Panc1 (cell line): ENCODE data around the gene KIF26B. TPM values are rescaled to one million over a fixed set of nuclear protein-coding genes. Genes with fewer than 3 reads are reported as not detected.

Source experiments
- ATAC-seq: fragments of 200-7000 bp; cut with Tn5 transposase; 2 replicates; pipeline ENCODE4 v1.9.1; 2020; ENCODE audit warnings: mild to moderate bottlenecking, moderate library complexity
- BruUV-seq: library from RNA; stranded (reverse); fragments of 400-500 nt; replicated peaks from 2 replicates; lab custom pipeline; 2021; lab: Mats Ljungman, UMichigan
- CTCF ChIA-PET: fragments of 300-600 bp; sonication (Branson Sonifier 250); formaldehyde crosslinking; loops from one replicate; lab custom pipeline; 2022; ENCODE audit warnings: antibody characterized with exemption; lab: Charles Lee
- POLR2A ChIA-PET: fragments of 300-600 bp; sonication (Branson Sonifier 250); formaldehyde crosslinking; loops from one replicate; lab custom pipeline; 2022; ENCODE audit warnings: antibody characterized with exemption; lab: Charles Lee
- DNase-seq: peaks from one replicate; pipeline ENCODE4 v3.0.0-alpha.2; 2010; ENCODE audit warnings: low read depth, low spot score
- H3K27ac ChIP-seq: 2 replicates; pipeline ENCODE4 v1.5.1; 2011; ENCODE audit warnings: mild to moderate bottlenecking, low read length, inconsistent platforms
- H3K27me3 ChIP-seq: fragments of 200-500 bp; sonication (Bioruptor generic); 2 replicates; pipeline ENCODE4 v1.6.0; 2014; ENCODE audit warnings: low read length, inconsistent platforms; ENCODE audit not compliant: control insufficient read depth, insufficient read depth
- H3K36me3 ChIP-seq: fragments of 200-500 bp; sonication (Bioruptor generic); 2 replicates; pipeline ENCODE4 v1.5.1; 2014; ENCODE audit warnings: inconsistent platforms, mild to moderate bottlenecking, low read length, moderate library complexity; ENCODE audit not compliant: control insufficient read depth, insufficient read depth
- H3K4me1 ChIP-seq: 2 replicates; pipeline ENCODE4 v1.5.1; 2011; ENCODE audit warnings: inconsistent platforms, mild to moderate bottlenecking, low read length, moderate library complexity; ENCODE audit not compliant: control insufficient read depth, insufficient read depth
- H3K4me3 ChIP-seq, 2 experiments: 2 replicates each; pipeline ENCODE4 v1.5.1; 2011 to 2012; ENCODE audit warnings: low read depth in 2 of 2, low read length in 2 of 2, mild to moderate bottlenecking in 2 of 2, inconsistent platforms in 1 of 2, moderate library complexity in 1 of 2
- H3K9me3 ChIP-seq: fragments of 200-500 bp; sonication (Bioruptor generic); 2 replicates; pipeline ENCODE4 v1.5.1; 2014; ENCODE audit warnings: low read depth, mild to moderate bottlenecking, inconsistent platforms, low read length, moderate library complexity; ENCODE audit not compliant: control insufficient read depth, insufficient read depth
- CTCF ChIP-seq: fragments of 450-650 bp; IDR thresholded peaks from 2 replicates; pipeline ENCODE4 v1.5.1; 2017; ENCODE audit warnings: mild to moderate bottlenecking
- POLR2AphosphoS5 ChIP-seq: IDR thresholded peaks from 2 replicates; pipeline ENCODE4 v1.6.1; 2012; ENCODE audit warnings: mild to moderate bottlenecking, low read depth, low read length, moderate library complexity
- REST ChIP-seq, 2 experiments: IDR thresholded peaks; 2 replicates each; pipeline ENCODE4 v1.6.1; 2011 to 2012; ENCODE audit warnings: low read depth in 2 of 2, control low read depth in 1 of 2, low read length in 1 of 2, mild to moderate bottlenecking in 1 of 2, moderate library complexity in 1 of 2; ENCODE audit not compliant: insufficient read depth in 1 of 2
- SIN3A ChIP-seq: IDR thresholded peaks from 2 replicates; pipeline ENCODE4 v1.6.1; 2012; ENCODE audit warnings: low read depth, mild to moderate bottlenecking, low read length, moderate library complexity, borderline replicate concordance; ENCODE audit not compliant: insufficient read depth
- TCF7L2 ChIP-seq: IDR thresholded peaks from 2 replicates; pipeline ENCODE4 v1.6.1; 2011; ENCODE audit warnings: mild to moderate bottlenecking, low read depth, low read length, inconsistent platforms
- in situ Hi-C: cut with HindIII; loops from 2 replicates; pipeline ENCODE4 v1.10.0; 2016; ENCODE audit warnings: low sequenced_read_pairs, low pct_unique_long_range_greater_than_20kb
- intact Hi-C: fragments of 100-400 bp; cut with micrococcal nuclease; formaldehyde crosslinking; loops from one replicate; pipeline ENCODE4 v1.10.0; 2022; ENCODE audit not compliant: unreplicated experiment
- total RNA-seq: library from RNA; stranded (reverse); gene quantifications from one replicate; pipeline ENCODE4 v1.2.1, GENCODE V29; 2021; ENCODE audit not compliant: unreplicated experiment

The KIF26B gene
- total RNA-seq, 1 experiment from 2014 or later, result 0.33 TPM

GRCh38 chr1:245148069-245148468, 6.7 kb upstream of the KIF26B start:
- Histone ChIP-seq H3K4me3 (no peak overlapping the region), H3K4me1 (peaks cover under 1% of the 10 kb centered on the region; the same call in 1 of the 2 replicates), H3K27me3 (peaks cover 14% of the 10 kb centered on the region; the same call in 1 of the 2 replicates), H3K9me3 (no peaks in the 10 kb centered on the region), H3K27ac (no peak overlapping the region), H3K36me3 (no peaks in the 10 kb centered on the region; the same call in 1 of the 2 replicates)
- POLR2A ChIA-PET, result no interaction called here
- DNase-seq (no peak), ATAC-seq (no peak)
- intact Hi-C loops (no loop called here), in situ Hi-C loops (no loop called here)
- CTCF ChIA-PET, result no interaction called here
- no TSS peak for BruUV-seq
- TF ChIP-seq SIN3A (no peak), TCF7L2 (no peak), POLR2AphosphoS5 (no peak), REST (IDR thresholded peaks at IDR 0.05; ENCODE audit: insufficient read depth in 1 of 2, low read depth in 2 of 2, low read length in 1 of 2) (no peak), CTCF (no peak)

GRCh38 chr1:245148861-245149260, 5.9 kb upstream of the KIF26B start:
- no TSS peak for BruUV-seq
- ChIA-PET CTCF (no interaction called here), POLR2A (interaction anchor here (0.6 to 0.7 kb wide), 2 partner anchors 204 to 1193 kb away, joined by 3 to 5 read pairs; no protein-coding TSS in a partner anchor)
- H3K36me3 ChIP-seq, result no peaks in the 10 kb centered on the region; the same call in none of the 2 replicates
- no peaks in the 10 kb centered on the region for H3K9me3 ChIP-seq
- ATAC-seq, result no peak
- DNase-seq, result no peak
- H3K27ac ChIP-seq, result no peak overlapping the region
- peaks cover 5% of the 10 kb centered on the region for H3K4me1 ChIP-seq
- TF ChIP-seq TCF7L2, result no peak
- TF ChIP-seq POLR2AphosphoS5, result no peak
- TF ChIP-seq REST (IDR thresholded peaks at IDR 0.05; ENCODE audit: insufficient read depth in 1 of 2, low read depth in 2 of 2, low read length in 1 of 2), result no peak
- no peak for TF ChIP-seq CTCF
- no peak for TF ChIP-seq SIN3A
- intact Hi-C loops (no loop called here), in situ Hi-C loops (no loop called here)
- H3K27me3 ChIP-seq, result peaks cover 14% of the 10 kb centered on the region; the same call in 1 of the 2 replicates
- no peak overlapping the region for H3K4me3 ChIP-seq
